HG02642 (cell line): ENCODE data around the gene RHOC.
"Not testable (repeated sequence)": the region's sequence is repeated elsewhere in the genome, so short reads cannot be mapped to it uniquely, and the experiment has no call there.

Experiments used
- ATAC-seq: cut with Tn5 transposase; IDR thresholded peaks from one replicate; pipeline ENCODE4 v1.9.1; 2021; ENCODE audit warnings: mild to moderate bottlenecking; ENCODE audit not compliant: unreplicated experiment, poor library complexity

Gene RHOC

GRCh38 chr1:112706505-112707220, at the start of gene RHOC:
Gene RHOC (minus strand): TSS chr1:112707127. CDS start chr1:112703799, 3,328 bp downstream.
- ATAC-seq: peak; percentile 76

- no peak for ATAC-seq
These were observed 47.2 kb upstream of the RHOC start for GRCh38 chr1:112754116-112754628.

GRCh38 chr1:112748396-112748795, 41.5 kb upstream of the RHOC start:
- ATAC-seq: no peak

GRCh38 chr1:112744009-112744578, 37.2 kb upstream of the RHOC start:
- no peak for ATAC-seq

- no peak for ATAC-seq
These were observed 36.5 kb upstream of the RHOC start for GRCh38 chr1:112743174-112744008.

- no peak for ATAC-seq
These were observed 30.6 kb upstream of the RHOC start for GRCh38 chr1:112737573-112737972.

- no peak for ATAC-seq
These were observed 28.8 kb upstream of the RHOC start for GRCh38 chr1:112735752-112736151.

- no peak for ATAC-seq
These were observed 24.5 kb upstream of the RHOC start for GRCh38 chr1:112731451-112731850.

GRCh38 chr1:112729909-112730308, 23.0 kb upstream of the RHOC start:
- no peak for ATAC-seq

- ATAC-seq: not testable (repeated sequence)
These were observed 22.1 kb upstream of the RHOC start for GRCh38 chr1:112729011-112729410.

- not testable (repeated sequence) for ATAC-seq
These were observed 21.5 kb upstream of the RHOC start for GRCh38 chr1:112728306-112728971.

- no peak for ATAC-seq
These were observed 20.8 kb upstream of the RHOC start for GRCh38 chr1:112727716-112728115.

GRCh38 chr1:112724240-112724639, 17.3 kb upstream of the RHOC start:
- not testable (repeated sequence) for ATAC-seq

GRCh38 chr1:112723511-112723839, 16.5 kb upstream of the RHOC start:
- no peak for ATAC-seq

- no peak for ATAC-seq
These were observed 15.9 kb upstream of the RHOC start for GRCh38 chr1:112722601-112723510.

GRCh38 chr1:112721966-112722524, 15.1 kb upstream of the RHOC start:
- ATAC-seq: no peak

- not testable (repeated sequence) for ATAC-seq
These were observed 14.4 kb upstream of the RHOC start for GRCh38 chr1:112721294-112721693.

- ATAC-seq: no peak
These were observed 13.9 kb upstream of the RHOC start for GRCh38 chr1:112720800-112721199.

GRCh38 chr1:112719706-112720105, 12.8 kb upstream of the RHOC start:
- no peak for ATAC-seq
